Left lung (tissue), 10 donors: Measurements from ENCODE around the gene VAV1. TPM values are rescaled to one million over a fixed set of nuclear protein-coding genes. Genes with fewer than 3 reads are reported as not detected.

Experiments used
- ATAC-seq: fragments of 200-7000 bp; cut with Tn5 transposase; one replicate; pipeline ENCODE4 v1.9.1; 2020; ENCODE audit warnings: moderate library complexity
- DNase-seq, 4 donors: peaks; one replicate each; pipeline ENCODE4 v3.0.0-alpha.2; 2013 to 2020
- H3K27ac ChIP-seq, 2 donors: fragments of 200-600 bp; sonication (generic) in 1 of 2; one replicate each; pipeline versions ENCODE4 v1.5.0 to v1.8.0; 2020 to 2021
- H3K27me3 ChIP-seq, 2 donors: fragments of 200-600 bp; sonication (generic) in 1 of 2; one replicate each; pipeline versions ENCODE4 v1.5.0 to v1.8.0; 2020 to 2021
- H3K36me3 ChIP-seq, 2 donors: fragments of 200-600 bp; sonication (generic) in 1 of 2; one replicate each; pipeline versions ENCODE4 v1.5.0 to v1.8.0; 2020 to 2021
- H3K4me1 ChIP-seq, 2 donors: fragments of 200-600 bp; one replicate each; pipeline ENCODE4 v1.8.0; 2021
- H3K4me3 ChIP-seq, 2 donors: fragments of 200-600 bp; sonication (generic) in 1 of 2; one replicate each; pipeline versions ENCODE4 v1.5.0 to v1.8.0; 2020 to 2021; ENCODE audit warnings: mild to moderate bottlenecking in 1 of 2
- H3K9me3 ChIP-seq, 2 donors: fragments of 200-600 bp; sonication (generic) in 1 of 2; one replicate each; pipeline versions ENCODE4 v1.5.0 to v1.8.0; 2020 to 2021
- CTCF ChIP-seq, 2 donors: fragments of 200-600 bp; sonication (generic) in 1 of 2; IDR thresholded peaks; one replicate each; pipeline versions ENCODE4 v1.5.0 to v1.8.0; 2021; ENCODE audit warnings: antibody characterized with exemption in 2 of 2
- intact Hi-C, 2 donors: fragments of 100-400 bp; cut with DNase I; formaldehyde crosslinking; loops; one replicate each; pipeline versions ENCODE4 v1.11.2 to v1.14.2; 2022
- polyA plus RNA-seq, 6 donors: library from polyadenylated mRNA; unstranded; fragments of 120-200 nt; gene quantifications; one replicate each; pipeline ENCODE4 v1.2.1, GENCODE V29; 2013; ENCODE audit not compliant: insufficient read length in 6 of 6
- total RNA-seq, 2 donors: library from RNA; stranded (reverse); fragmentation: NEBNext Ultra II Directional; extraction: Animal tissue kit (Norgen Biotek cat#: 25700); gene quantifications; one replicate each; pipeline ENCODE4 v1.2.1, GENCODE V29; 2021
- donor health status: DM: no; HTN: yes; CAD: no.
- donor health status: DM: no; HTN: no; CAD: no.

Gene VAV1
- total and polyA plus RNA-seq, 8 donors, result 2.0 to 51.3 (median 2.8) TPM

GRCh38 chr19:6822311-6822670 lies 49.8 kb downstream of the VAV1 start:
- ATAC-seq, result no peak
- H3K27ac ChIP-seq, result no peak overlapping the region
- H3K27me3 ChIP-seq, result peaks cover 0 to 12% of the 10 kb centered on the region in 2 donors
- H3K9me3 ChIP-seq, result peaks cover 0 to 10% of the 10 kb centered on the region in 2 donors
- intact Hi-C loops, result no loop called here
- H3K36me3 ChIP-seq, result peaks cover 0 to 63% of the 10 kb centered on the region in 2 donors
- DNase-seq, result no peak
- no peak for TF ChIP-seq CTCF (IDR thresholded peaks at IDR 0.05)
- no peaks in the 10 kb centered on the region for H3K4me1 ChIP-seq
- no peak overlapping the region for H3K4me3 ChIP-seq

- Histone ChIP-seq H3K4me3 (no peak overlapping the region), H3K36me3 (peaks cover 0 to 90% of the 10 kb centered on the region in 2 donors), H3K27ac (no peak overlapping the region), H3K27me3 (peaks cover 0 to 32% of the 10 kb centered on the region in 2 donors), H3K4me1 (no peaks in the 10 kb centered on the region), H3K9me3 (no peaks in the 10 kb centered on the region)
- no peak for TF ChIP-seq CTCF (IDR thresholded peaks at IDR 0.05)
- ATAC-seq (no peak), DNase-seq (no peak)
- intact Hi-C loops, result no loop called here
These were observed 52.7 kb downstream of the VAV1 start for GRCh38 chr19:6825076-6825774.

- H3K27me3 ChIP-seq, result peaks cover 0 to 32% of the 10 kb centered on the region in 2 donors
These were observed 53.9 kb downstream of the VAV1 start for GRCh38 chr19:6826281-6826920.

GRCh38 chr19:6828306-6828697 lies 55.8 kb downstream of the VAV1 start:
- no peaks in the 10 kb centered on the region for H3K9me3 ChIP-seq
- H3K27me3 ChIP-seq, result peaks cover 0 to 26% of the 10 kb centered on the region in 2 donors
- DNase-seq (peak in 1 of 4 donors; percentile 36), ATAC-seq (peak; percentile 60)
- no peak overlapping the region for H3K4me3 ChIP-seq
- H3K27ac ChIP-seq, result no peak overlapping the region
- H3K4me1 ChIP-seq, result peaks cover 0 to 9% of the 10 kb centered on the region in 2 donors
- peaks cover 0 to 95% of the 10 kb centered on the region in 2 donors for H3K36me3 ChIP-seq
- TF ChIP-seq CTCF (IDR thresholded peaks at IDR 0.05), result no peak
- intact Hi-C loops, result no loop called here

More at GRCh38 chr19:6826281-6826920, 53.9 kb downstream of the VAV1 start:
- ATAC-seq, result no peak
- Histone ChIP-seq H3K27ac (no peak overlapping the region), H3K4me1 (peaks cover 0 to 7% of the 10 kb centered on the region in 2 donors), H3K36me3 (peaks cover 0 to 87% of the 10 kb centered on the region in 2 donors), H3K9me3 (no peaks in the 10 kb centered on the region), H3K4me3 (no peak overlapping the region)
- intact Hi-C loops, result no loop called here
- no peak for TF ChIP-seq CTCF (IDR thresholded peaks at IDR 0.05)
- no peak for DNase-seq
